GM18861 (cell line): ENCODE measurements around the gene GRAPL.
"Not testable (repeated sequence)": the region's sequence is repeated elsewhere in the genome, so short reads cannot be mapped to it uniquely, and the experiment has no call there.

Experiments
- ATAC-seq: cut with Tn5 transposase; IDR thresholded peaks from one replicate; pipeline ENCODE4 v1.9.1; 2021; ENCODE audit not compliant: unreplicated experiment

GRAPL gene

DNA sequence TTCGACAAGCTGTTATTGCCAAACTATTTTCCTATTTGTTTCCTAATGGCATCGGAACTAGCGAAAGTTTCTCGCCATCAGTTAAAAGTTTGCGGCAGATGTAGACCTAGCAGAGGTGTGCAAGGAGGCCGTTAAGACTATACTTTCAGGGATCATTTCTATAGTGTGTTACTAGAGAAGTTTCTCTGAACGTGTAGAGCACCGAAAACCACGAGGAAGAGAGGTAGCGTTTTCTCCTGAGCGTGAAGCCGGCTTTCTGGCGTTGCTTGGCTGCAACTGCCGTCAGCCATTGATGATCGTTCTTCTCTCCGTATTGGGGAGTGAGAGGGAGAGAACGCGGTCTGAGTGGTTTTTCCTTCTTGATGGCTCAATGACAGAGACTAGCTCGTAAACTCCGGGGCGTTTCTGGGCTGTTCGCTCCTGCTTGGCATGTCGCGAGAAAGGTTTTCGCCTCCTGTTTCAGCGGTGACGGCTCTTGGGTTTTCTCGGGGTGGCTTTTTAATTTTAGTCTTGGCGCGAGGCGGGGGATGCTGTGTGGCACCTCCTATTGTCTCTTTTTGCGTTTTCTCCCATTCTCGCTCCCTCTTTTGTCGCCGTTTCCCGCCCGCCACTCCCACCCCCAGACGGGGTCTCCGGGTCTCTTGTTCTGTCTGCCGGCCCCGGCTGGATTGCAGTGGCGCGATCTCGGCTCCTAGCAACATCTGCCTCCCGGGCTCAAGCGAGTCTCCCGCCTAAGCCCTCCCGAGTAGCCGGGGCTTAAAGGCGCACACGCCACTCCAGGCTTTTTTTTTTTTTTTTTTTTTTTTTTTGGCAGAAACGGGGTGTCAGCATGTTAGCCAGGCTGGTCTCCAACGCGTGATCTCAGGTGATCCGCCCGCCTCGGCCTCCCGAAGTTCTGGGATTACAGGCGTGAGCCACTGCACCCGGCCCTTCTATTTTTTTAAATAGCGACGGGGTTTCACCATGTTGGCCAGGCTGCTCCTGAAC lies 60.8 kb downstream of the GRAPL start:
- ATAC-seq = peak; percentile 20

DNA sequence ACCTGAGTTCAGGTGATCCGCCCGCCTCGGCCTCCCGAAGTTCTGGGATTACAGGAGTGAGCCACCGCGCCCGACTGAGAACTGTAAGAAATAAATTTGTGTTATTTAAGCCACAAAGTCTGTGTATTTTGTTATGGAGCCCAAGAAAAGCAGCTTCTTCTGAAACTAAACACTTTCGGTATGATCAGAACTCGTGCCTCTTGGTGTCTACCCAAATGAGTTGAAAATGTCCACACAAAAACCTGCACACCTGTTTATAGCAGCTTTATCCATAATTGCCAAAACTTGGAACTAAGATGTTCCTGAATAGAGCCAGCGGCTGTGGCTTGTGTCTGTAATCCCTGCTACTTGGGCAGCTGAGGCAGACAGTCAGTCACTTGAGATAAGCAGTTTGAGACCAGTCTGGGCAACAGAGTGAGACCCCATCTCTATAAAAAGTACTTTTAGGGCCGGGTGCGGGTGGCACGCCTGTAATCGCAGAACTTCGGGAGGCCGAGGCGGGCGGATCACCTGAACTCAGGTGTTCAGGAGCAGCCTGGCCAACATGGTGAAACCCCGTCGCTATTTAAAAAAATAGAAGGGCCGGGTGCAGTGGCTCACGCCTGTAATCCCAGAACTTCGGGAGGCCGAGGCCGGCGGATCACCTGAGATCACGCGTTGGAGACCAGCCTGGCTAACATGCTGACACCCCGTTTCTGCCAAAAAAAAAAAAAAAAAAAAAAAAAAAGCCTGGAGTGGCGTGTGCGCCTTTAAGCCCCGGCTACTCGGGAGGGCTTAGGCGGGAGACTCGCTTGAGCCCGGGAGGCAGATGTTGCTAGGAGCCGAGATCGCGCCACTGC lies 61.7 kb downstream of the GRAPL start:
- peak; percentile 54 for ATAC-seq

DNA sequence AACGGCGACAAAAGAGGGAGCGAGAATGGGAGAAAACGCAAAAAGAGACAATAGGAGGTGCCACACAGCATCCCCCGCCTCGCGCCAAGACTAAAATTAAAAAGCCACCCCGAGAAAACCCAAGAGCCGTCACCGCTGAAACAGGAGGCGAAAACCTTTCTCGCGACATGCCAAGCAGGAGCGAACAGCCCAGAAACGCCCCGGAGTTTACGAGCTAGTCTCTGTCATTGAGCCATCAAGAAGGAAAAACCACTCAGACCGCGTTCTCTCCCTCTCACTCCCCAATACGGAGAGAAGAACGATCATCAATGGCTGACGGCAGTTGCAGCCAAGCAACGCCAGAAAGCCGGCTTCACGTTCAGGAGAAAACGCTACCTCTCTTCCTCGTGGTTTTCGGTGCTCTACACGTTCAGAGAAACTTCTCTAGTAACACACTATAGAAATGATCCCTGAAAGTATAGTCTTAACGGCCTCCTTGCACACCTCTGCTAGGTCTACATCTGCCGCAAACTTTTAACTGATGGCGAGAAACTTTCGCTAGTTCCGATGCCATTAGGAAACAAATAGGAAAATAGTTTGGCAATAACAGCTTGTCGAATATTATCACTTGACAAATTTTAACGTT lies 62.5 kb downstream of the GRAPL start:
- not testable (repeated sequence) for ATAC-seq

DNA sequence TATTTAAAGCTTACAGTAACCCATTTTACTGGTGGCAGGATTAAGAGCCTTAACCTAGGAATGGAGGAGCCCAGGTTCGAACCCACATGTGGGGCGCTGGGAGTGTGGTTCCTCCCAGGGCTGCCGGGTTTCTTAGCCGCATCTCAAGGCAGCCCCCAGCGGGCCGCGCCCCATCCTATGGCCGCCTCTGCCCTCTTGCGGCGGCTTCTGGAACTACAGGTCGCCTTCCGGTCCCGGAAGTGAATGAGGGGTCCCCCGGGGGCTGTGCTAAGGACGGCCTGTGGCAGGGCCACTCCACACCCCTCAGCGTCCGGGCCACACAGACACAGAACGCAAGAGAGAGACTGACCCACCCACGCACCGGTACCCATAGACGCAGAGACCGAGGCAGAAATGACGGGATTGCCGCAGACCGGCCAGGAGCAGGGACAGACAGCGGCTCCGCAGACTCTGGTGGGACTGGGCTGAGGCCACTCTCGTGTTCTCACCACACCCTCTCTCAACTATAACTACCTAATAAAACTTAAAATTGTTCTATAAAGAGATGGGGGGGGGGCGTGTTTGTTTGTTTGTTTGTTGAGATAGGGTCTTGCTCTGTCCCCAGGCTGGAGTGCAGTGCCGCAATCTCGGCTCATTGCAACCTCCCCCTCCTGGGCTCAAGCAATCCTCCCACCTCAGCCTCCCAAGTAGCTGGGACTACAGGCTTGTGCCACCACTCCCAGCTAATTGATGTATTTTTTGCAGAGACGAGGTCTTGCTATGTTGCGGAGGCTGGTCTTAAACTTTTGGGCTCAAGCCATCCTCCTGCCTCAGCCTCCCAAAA lies 69.2 kb downstream of the GRAPL start:
- peak; percentile 90 for ATAC-seq

DNA sequence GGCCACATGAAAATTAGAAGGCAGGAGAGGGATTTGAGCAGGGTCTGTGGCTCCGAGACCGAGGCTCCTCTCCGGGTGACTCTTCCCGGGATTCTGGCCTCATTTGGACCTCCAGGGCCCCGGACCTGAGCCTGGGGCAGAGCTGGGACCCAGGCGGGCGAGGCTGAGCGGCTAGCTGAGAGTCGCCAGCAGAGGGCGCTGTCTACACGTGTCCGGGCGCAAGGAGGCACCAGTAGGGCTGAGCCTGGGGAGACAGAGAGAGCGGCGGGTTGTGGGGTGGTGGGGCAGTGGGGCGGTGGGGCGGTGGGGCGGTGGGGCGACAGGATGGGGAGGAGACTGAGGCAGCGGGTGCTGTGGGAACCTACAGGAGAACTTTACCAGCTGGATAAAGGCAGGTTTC lies 75.1 kb downstream of the GRAPL start:
- peak; percentile 74 for ATAC-seq

DNA sequence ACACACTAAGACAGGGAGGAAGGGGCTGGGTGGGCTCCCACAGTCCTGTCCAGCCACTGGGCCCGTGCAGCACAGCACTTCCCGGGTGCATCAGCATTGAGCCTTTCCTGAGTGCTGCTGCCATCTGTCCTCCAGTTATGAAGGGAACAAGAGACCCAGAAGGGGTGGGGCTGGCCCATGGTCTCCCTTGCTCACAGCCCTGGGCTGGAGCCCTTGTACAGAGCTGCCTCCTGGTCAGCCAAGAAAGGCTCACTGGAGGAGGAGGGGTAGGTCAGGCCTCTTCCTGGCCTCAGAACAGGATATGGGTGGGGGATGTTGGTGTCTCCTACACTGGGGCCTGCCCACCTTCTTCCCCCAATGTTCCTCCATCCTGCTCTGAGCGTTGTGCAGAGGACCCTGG lies 76.0 kb downstream of the GRAPL start:
- ATAC-seq = not testable (repeated sequence)
